ENCODE measurements around the gene CALB2.
A peak's percentile ranks its signal among the peaks of the same experiment; 100 is the strongest.

CALB2 gene

GRCh38 chr16:71409011-71409775 is 50.7 kb downstream of the CALB2 start:
- peak in 1 of 2 donors; percentile 29 for DNase-seq (ENCODE audit: low read depth in 2 of 2)
- TF ChIP-seq CTCF (IDR thresholded peaks at IDR 0.05; ENCODE audit: low read depth, low read length), result no peak
- no peak overlapping the region for H3K4me3 ChIP-seq (replicated peaks in 1 of 2; ENCODE audit: low read depth in 2 of 2, low read length in 2 of 2)

DNA sequence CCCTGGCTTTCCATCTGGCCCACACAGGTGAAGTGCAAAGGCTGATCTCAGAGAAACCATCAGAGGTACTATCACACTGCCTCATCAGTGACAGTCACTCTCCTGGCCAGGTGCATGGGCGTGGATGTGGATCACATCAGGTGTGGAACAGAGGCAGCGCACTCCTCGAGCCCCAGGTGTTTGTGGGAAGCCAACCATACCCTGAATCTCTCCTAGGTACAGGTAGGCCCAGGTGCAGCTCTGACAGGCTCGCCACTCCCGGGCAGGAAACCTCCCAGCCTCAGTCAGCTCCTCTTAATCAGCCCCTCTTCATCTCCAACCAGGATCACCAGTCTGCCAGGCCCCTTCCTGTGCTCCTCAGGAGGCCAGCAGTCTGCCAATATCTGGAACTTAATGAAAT is 51.6 kb downstream of the CALB2 start:
- no peak for TF ChIP-seq CTCF (IDR thresholded peaks at IDR 0.05; ENCODE audit: low read depth, low read length)
- H3K4me3 ChIP-seq (replicated peaks in 1 of 2; ENCODE audit: low read depth in 2 of 2, low read length in 2 of 2), result no peak overlapping the region
- DNase-seq (ENCODE audit: low read depth in 2 of 2), result no peak

GRCh38 chr16:71412270-71413160 is 54.0 kb downstream of the CALB2 start:
- no peak overlapping the region for H3K4me3 ChIP-seq (replicated peaks in 1 of 2; ENCODE audit: low read depth in 2 of 2, low read length in 2 of 2)
- DNase-seq (ENCODE audit: low read depth in 2 of 2), result peak; percentile 75 to 78
- peak; percentile 79 for TF ChIP-seq CTCF (IDR thresholded peaks at IDR 0.05; ENCODE audit: low read depth, low read length)

- no peak for DNase-seq (ENCODE audit: low read depth in 2 of 2)
- H3K4me3 ChIP-seq (replicated peaks in 1 of 2; ENCODE audit: low read depth in 2 of 2, low read length in 2 of 2), result no peak overlapping the region
- TF ChIP-seq CTCF (IDR thresholded peaks at IDR 0.05; ENCODE audit: low read depth, low read length), result no peak
Observed at GRCh38 chr16:71413341-71413740, 54.8 kb downstream of the CALB2 start.

DNA sequence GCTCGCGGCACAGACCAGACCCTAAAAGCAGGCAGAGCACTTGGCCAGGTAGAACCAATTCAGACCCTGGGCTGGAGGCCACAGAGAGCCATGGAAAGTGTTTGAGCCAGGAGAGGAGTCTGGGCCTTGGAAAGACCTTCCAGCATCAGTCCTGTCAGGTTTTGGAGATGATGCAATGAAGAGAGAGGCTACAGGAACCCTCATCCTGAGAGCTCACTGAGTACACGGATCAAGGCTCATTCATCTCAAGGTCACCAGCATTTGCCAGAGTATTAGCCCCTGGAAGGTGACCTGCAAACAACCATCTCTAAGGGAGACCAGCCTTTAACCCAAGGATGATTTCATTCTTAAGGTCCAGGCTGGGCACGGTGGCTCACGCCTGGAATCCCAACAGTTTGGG is 55.5 kb downstream of the CALB2 start:
- no peak for DNase-seq (ENCODE audit: low read depth in 2 of 2)
- no peak overlapping the region for H3K4me3 ChIP-seq (replicated peaks in 1 of 2; ENCODE audit: low read depth in 2 of 2, low read length in 2 of 2)
- TF ChIP-seq CTCF (IDR thresholded peaks at IDR 0.05; ENCODE audit: low read depth, low read length), result no peak

DNA sequence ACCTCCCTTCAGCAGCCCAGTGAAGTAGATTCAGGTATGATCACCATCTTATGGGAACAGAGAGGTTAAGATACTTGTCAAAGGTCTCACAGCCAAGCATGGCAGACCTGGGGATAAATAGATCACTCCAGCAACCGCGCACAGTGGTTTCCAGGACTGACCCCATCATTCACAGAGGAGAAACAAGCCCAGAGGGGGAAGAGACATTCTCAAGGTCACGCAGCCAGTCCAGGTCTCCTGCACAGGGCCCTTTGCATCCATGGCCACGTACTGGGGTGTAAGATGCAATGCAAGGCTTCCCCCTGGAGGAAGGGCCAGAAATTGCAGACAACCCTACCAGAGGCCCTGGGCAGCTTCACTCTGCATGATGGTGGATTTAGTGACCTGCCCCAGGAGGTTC is 63.4 kb downstream of the CALB2 start:
- peak in 1 of 2 donors; percentile 19 for DNase-seq (ENCODE audit: low read depth in 2 of 2)
- peak; percentile 49 for TF ChIP-seq CTCF (IDR thresholded peaks at IDR 0.05; ENCODE audit: low read depth, low read length)
- H3K4me3 ChIP-seq (replicated peaks in 1 of 2; ENCODE audit: low read depth in 2 of 2, low read length in 2 of 2), result no peak overlapping the region
